ENCODE data around the gene ARG2.

ARG2 gene

GRCh38 chr14:67633451-67634147 lies 13.9 kb downstream of the ARG2 start:
- TF ChIP-seq, protein P1, sequence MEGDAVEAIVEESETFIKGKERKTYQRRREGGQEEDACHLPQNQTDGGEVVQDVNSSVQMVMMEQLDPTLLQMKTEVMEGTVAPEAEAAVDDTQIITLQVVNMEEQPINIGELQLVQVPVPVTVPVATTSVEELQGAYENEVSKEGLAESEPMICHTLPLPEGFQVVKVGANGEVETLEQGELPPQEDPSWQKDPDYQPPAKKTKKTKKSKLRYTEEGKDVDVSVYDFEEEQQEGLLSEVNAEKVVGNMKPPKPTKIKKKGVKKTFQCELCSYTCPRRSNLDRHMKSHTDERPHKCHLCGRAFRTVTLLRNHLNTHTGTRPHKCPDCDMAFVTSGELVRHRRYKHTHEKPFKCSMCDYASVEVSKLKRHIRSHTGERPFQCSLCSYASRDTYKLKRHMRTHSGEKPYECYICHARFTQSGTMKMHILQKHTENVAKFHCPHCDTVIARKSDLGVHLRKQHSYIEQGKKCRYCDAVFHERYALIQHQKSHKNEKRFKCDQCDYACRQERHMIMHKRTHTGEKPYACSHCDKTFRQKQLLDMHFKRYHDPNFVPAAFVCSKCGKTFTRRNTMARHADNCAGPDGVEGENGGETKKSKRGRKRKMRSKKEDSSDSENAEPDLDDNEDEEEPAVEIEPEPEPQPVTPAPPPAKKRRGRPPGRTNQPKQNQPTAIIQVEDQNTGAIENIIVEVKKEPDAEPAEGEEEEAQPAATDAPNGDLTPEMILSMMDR (IDR thresholded peaks at IDR 0.05), result no peak

DNA sequence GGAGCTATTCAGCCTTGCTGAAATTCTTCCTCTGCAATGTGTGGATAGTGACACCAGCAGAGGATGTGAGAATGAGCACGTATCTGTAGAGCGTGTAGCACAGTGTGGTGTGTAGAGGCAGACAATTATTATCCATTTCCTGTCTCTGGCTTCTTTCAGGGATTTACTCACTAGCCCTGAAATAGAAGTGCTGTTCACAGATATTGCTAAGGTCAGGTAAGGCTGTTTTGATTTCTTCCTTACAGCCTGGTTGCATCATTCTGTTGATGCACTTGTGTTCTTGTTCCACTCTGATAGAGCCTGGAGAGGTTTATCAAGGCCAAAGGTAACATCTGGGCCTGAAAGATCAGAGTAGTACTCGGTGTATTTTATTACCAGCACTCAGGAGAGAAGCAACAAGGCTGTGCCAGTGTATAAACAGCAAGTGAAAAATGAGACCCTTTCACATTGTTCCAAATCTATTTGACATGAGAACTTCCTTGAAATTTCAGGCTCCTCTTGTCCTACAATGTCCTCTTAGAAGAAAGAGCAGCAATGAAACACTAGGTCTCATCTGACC lies 16.7 kb downstream of the ARG2 start:
- TF ChIP-seq, protein P1 (IDR thresholded peaks at IDR 0.05), result no peak

- TF ChIP-seq, protein P1 (IDR thresholded peaks at IDR 0.05), result no peak
Observed at GRCh38 chr14:67638642-67639041, 18.9 kb downstream of the ARG2 start.

GRCh38 chr14:67641480-67641879 lies 21.8 kb downstream of the ARG2 start:
- TF ChIP-seq, protein P1 (IDR thresholded peaks at IDR 0.05), result no peak

- TF ChIP-seq, protein P1 (IDR thresholded peaks at IDR 0.05), result no peak
Observed at GRCh38 chr14:67641902-67642749, 22.4 kb downstream of the ARG2 start.

DNA sequence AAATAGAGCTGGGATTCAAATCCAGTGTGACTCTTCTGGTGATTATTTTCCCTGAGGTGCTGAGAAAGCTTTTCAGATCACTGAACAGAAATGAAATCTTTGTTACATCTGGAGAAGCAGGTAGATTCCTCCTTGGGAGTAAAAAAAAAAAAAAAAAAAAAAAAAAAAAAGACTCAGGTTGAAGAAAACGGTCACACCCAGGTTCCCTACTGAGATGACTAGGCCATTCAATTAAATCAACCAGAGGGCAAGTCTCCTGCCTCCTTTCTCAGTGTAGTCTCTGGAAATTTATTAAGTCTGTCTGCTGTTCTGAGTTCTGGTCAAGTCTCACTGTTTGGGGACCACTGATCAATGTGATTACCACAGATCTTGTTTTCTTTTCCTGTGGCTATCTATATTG lies 24.0 kb downstream of the ARG2 start:
- TF ChIP-seq, protein P1 (IDR thresholded peaks at IDR 0.05), result no peak

GRCh38 chr14:67644428-67644827 lies 24.7 kb downstream of the ARG2 start:
- TF ChIP-seq, protein P1 (IDR thresholded peaks at IDR 0.05), result no peak

All from LNCAP (cell line).